GM12878 (cell line): ENCODE results near the gene NRXN3.

Experiments
- CEBPB ChIP-seq, 2 experiments: fragments of 150-350 bp in 1 of 2; IDR thresholded peaks; 2 replicates each; pipeline ENCODE4 v1.6.1; 2012 to 2014; ENCODE audit warnings: low read depth in 2 of 2, low read length in 2 of 2, borderline replicate concordance in 1 of 2, inconsistent platforms in 1 of 2
- GABPA ChIP-seq: IDR thresholded peaks from 2 replicates; pipeline ENCODE4 v1.6.1; 2014; ENCODE audit warnings: antibody characterized with exemption, low read depth, mild to moderate bottlenecking, inconsistent platforms
- HDAC2 ChIP-seq: fragments of 200-600 bp; sonication (generic); IDR thresholded peaks from 2 replicates; pipeline ENCODE4 v1.6.1; 2017
- KDM1A ChIP-seq: fragments of 200-600 bp; sonication (generic); IDR thresholded peaks from 2 replicates; pipeline ENCODE4 v1.6.1; 2016; ENCODE audit warnings: borderline replicate concordance
- POLR2A ChIP-seq: IDR thresholded peaks from 2 replicates; pipeline ENCODE4 v1.6.1; 2011; ENCODE audit warnings: low read depth, mild to moderate bottlenecking, low read length
- RAD21 ChIP-seq: IDR thresholded peaks from 2 replicates; pipeline ENCODE4 v1.6.1; 2011; ENCODE audit warnings: mild to moderate bottlenecking, low read depth, low read length, moderate library complexity; ENCODE audit not compliant: insufficient read depth
- RBBP5 ChIP-seq: fragments of 200-600 bp; sonication (generic); conservative IDR thresholded peaks from 2 replicates; pipeline ENCODE4 v1.6.1; 2016
- SMAD1 ChIP-seq: fragments of 450-650 bp; IDR thresholded peaks from 2 replicates; pipeline ENCODE4 v1.6.1; 2018; ENCODE audit warnings: mild to moderate bottlenecking, low read depth; ENCODE audit not compliant: partially characterized antibody
- SMC3 ChIP-seq: IDR thresholded peaks from 2 replicates; pipeline ENCODE4 v1.6.1; 2011; ENCODE audit warnings: low read length, improper control_type of control experiment, borderline replicate concordance
- TBL1XR1 ChIP-seq: IDR thresholded peaks from 2 replicates; pipeline ENCODE4 v1.6.1; 2012; ENCODE audit warnings: low read depth, low read length, improper control_type of control experiment
- TF ChIP-seq, protein P1 (sequence below): IDR thresholded peaks from 2 replicates; pipeline ENCODE4 v1.6.1; 2011; ENCODE audit warnings: mild to moderate bottlenecking, low read depth, low read length, moderate library complexity; ENCODE audit not compliant: insufficient replicate concordance
- TF ChIP-seq, protein P2 (sequence below), 3 experiments: IDR thresholded peaks in 2 of 3; conservative IDR thresholded peaks in 1 of 3; 2 replicates each; pipeline ENCODE4 v1.5.1; 2011; ENCODE audit warnings: low read depth in 3 of 3, low read length in 3 of 3, mild to moderate bottlenecking in 3 of 3, control low read depth in 2 of 3, moderate library complexity in 2 of 3, inconsistent platforms in 1 of 3, mixed read lengths in 1 of 3; ENCODE audit not compliant: control insufficient read depth in 2 of 3, insufficient read depth in 1 of 3; ENCODE audit errors: extremely low read depth in 1 of 3
- TF ChIP-seq, protein P3 (sequence below): IDR thresholded peaks from 2 replicates; pipeline ENCODE4 v1.6.1; 2012; ENCODE audit warnings: low read depth, low read length, improper control_type of control experiment
- TF ChIP-seq, protein P4 (sequence below): fragments of 450-650 bp; IDR thresholded peaks from 2 replicates; pipeline ENCODE4 v1.6.1; 2016; ENCODE audit warnings: mild to moderate bottlenecking

DNA sequence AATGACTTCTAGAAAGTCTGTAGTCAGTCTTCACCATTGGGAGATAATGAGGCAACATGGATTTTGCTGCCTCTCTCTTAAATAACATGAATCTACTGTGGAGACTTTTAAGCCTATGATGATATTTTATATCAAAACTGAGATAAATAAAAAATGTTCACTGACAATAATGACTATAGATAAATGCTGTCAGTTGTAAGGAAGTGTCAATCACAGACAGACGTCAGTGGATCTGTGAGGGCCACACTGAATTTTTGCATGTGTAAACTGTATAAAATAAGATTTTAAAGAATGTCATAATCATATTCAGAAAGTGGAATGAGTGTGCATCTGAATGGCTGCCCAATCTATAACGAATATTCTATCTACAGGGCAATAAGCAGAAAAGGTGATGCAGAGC lies 364.0 kb downstream of the NRXN3 start:
- TF ChIP-seq SMAD1 (no peak), KDM1A (no peak), HDAC2 (no peak), CEBPB (IDR thresholded peaks at IDR 0.05; ENCODE audit: borderline replicate concordance in 1 of 2, low read depth in 2 of 2, low read length in 2 of 2) (no peak), GABPA (no peak), TBL1XR1 (no peak), SMC3 (no peak), RAD21 (no peak), POLR2A (no peak), RBBP5 (no peak)
- TF ChIP-seq, protein P1, sequence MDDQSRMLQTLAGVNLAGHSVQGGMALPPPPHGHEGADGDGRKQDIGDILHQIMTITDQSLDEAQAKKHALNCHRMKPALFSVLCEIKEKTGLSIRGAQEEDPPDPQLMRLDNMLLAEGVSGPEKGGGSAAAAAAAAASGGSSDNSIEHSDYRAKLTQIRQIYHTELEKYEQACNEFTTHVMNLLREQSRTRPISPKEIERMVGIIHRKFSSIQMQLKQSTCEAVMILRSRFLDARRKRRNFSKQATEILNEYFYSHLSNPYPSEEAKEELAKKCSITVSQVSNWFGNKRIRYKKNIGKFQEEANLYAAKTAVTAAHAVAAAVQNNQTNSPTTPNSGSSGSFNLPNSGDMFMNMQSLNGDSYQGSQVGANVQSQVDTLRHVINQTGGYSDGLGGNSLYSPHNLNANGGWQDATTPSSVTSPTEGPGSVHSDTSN = no peak
- TF ChIP-seq, protein P2, sequence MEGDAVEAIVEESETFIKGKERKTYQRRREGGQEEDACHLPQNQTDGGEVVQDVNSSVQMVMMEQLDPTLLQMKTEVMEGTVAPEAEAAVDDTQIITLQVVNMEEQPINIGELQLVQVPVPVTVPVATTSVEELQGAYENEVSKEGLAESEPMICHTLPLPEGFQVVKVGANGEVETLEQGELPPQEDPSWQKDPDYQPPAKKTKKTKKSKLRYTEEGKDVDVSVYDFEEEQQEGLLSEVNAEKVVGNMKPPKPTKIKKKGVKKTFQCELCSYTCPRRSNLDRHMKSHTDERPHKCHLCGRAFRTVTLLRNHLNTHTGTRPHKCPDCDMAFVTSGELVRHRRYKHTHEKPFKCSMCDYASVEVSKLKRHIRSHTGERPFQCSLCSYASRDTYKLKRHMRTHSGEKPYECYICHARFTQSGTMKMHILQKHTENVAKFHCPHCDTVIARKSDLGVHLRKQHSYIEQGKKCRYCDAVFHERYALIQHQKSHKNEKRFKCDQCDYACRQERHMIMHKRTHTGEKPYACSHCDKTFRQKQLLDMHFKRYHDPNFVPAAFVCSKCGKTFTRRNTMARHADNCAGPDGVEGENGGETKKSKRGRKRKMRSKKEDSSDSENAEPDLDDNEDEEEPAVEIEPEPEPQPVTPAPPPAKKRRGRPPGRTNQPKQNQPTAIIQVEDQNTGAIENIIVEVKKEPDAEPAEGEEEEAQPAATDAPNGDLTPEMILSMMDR (IDR thresholded peaks at IDR 0.05 in 2 of 3, conservative IDR thresholded peaks at IDR 0.05 in 1 of 3; ENCODE audit: control insufficient read depth in 2 of 3, extremely low read depth in 1 of 3, insufficient read depth in 1 of 3, low read depth in 3 of 3, low read length in 3 of 3) = no peak
- TF ChIP-seq, protein P3, sequence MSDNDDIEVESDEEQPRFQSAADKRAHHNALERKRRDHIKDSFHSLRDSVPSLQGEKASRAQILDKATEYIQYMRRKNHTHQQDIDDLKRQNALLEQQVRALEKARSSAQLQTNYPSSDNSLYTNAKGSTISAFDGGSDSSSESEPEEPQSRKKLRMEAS = no peak
- TF ChIP-seq, protein P4, sequence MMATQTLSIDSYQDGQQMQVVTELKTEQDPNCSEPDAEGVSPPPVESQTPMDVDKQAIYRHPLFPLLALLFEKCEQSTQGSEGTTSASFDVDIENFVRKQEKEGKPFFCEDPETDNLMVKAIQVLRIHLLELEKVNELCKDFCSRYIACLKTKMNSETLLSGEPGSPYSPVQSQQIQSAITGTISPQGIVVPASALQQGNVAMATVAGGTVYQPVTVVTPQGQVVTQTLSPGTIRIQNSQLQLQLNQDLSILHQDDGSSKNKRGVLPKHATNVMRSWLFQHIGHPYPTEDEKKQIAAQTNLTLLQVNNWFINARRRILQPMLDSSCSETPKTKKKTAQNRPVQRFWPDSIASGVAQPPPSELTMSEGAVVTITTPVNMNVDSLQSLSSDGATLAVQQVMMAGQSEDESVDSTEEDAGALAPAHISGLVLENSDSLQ = no peak
